K562 (cell line): ENCODE results near the gene GRIK1. TPM values are rescaled to one million over a fixed set of nuclear protein-coding genes. Genes with fewer than 3 reads are reported as not detected.

ENCODE experiments used
- E2F1 ChIP-seq: sonication (generic); formaldehyde crosslinking; IDR thresholded peaks from 2 replicates; pipeline ENCODE4 v1.8.1; 2023; ENCODE audit warnings: mild to moderate bottlenecking, missing genetic modification reagents, moderate library complexity
- ESRRA ChIP-seq: fragments of 450-650 bp; IDR thresholded peaks from 2 replicates; pipeline ENCODE4 v1.6.1; 2014; ENCODE audit warnings: low read depth, mild to moderate bottlenecking, moderate library complexity, borderline replicate concordance
- HMGXB4 ChIP-seq: sonication (generic); formaldehyde crosslinking; IDR thresholded peaks from 2 replicates; pipeline ENCODE4 v1.8.1; 2023; ENCODE audit warnings: mild to moderate bottlenecking, missing genetic modification reagents
- MAFF ChIP-seq: IDR thresholded peaks from 2 replicates; pipeline ENCODE4 v1.6.1; 2012; ENCODE audit warnings: low read length, improper control_type of control experiment
- MECOM ChIP-seq: fragments of 250-450 bp; sonication (Bioruptor Pico); IDR thresholded peaks from 2 replicates; pipeline ENCODE4 v1.8.0; 2022; ENCODE audit warnings: inconsistent platforms
- POLR2A ChIP-seq: fragments of 450-650 bp; conservative IDR thresholded peaks from 2 replicates; pipeline ENCODE4 v1.6.1; 2016
- TGIF2 ChIP-seq: sonication (generic); formaldehyde crosslinking; IDR thresholded peaks from 2 replicates; pipeline ENCODE4 v1.8.1; 2022; ENCODE audit warnings: mild to moderate bottlenecking, missing genetic modification reagents, moderate library complexity
- YY1 ChIP-seq, 3 experiments: IDR thresholded peaks; 2 replicates each; pipeline ENCODE4 v1.6.1; 2011; ENCODE audit warnings: low read length in 2 of 3, mild to moderate bottlenecking in 2 of 3, moderate library complexity in 2 of 3, borderline replicate concordance in 1 of 3, control low read depth in 1 of 3, low read depth in 1 of 3; ENCODE audit not compliant: insufficient read depth in 3 of 3, insufficient replicate concordance in 2 of 3, control insufficient read depth in 1 of 3, insufficient read length in 1 of 3; ENCODE audit errors: extremely low read depth in 1 of 3
- ZNF280B ChIP-seq: fragments of 250-450 bp; sonication (Bioruptor Pico); IDR thresholded peaks from 2 replicates; pipeline ENCODE4 v1.5.1; 2021; ENCODE audit warnings: mild to moderate bottlenecking
- ZNF384 ChIP-seq: IDR thresholded peaks from 2 replicates; pipeline ENCODE4 v1.6.1; 2012; ENCODE audit warnings: low read depth, low read length, improper control_type of control experiment
- ZNF407 ChIP-seq: fragments of 450-650 bp; IDR thresholded peaks from 2 replicates; pipeline ENCODE4 v1.6.1; 2016; ENCODE audit warnings: low read depth
- polyA plus RNA-seq, 8 experiments: library from polyadenylated mRNA; depleted of rRNA in 4 of 8; stranded (reverse) in 5 of 8; unstranded in 3 of 8; fragments of >200 nt; fragmentation: Nextera tagmentation in 2 of 8; fragmentation: Illumina TruSeq in 1 of 8; extraction: Ambion mirVana in 2 of 8; extraction: Trizol in 1 of 8; gene quantifications; 2 replicates each; pipeline versions ENCODE4 v1.2.1 to v1.2.3, GENCODE V29; 2011 to 2014; ENCODE audit warnings: inconsistent platforms in 1 of 8, missing spikeins in 1 of 8
- total RNA-seq, 7 experiments: library from RNA; depleted of rRNA in 6 of 7; stranded (reverse); fragments of >200 nt in 6 of 7; fragmentation: Illumina TruSeq in 2 of 7; extraction: Trizol in 2 of 7; gene quantifications; 2 replicates each; pipeline versions ENCODE4 v1.2.1 to v1.2.3, GENCODE V29; 2011 to 2021; ENCODE audit warnings: low replicate concordance in 1 of 7

GRIK1 gene
- total and polyA plus RNA-seq, 9 of the 15 experiments (the other 6 are each of a cell fraction or from before 2014, with no cell fraction given), result 0.17 to 2.8 (median 0.53) TPM

- no peak for TF ChIP-seq ZNF407
- TF ChIP-seq TGIF2 (CRISPR knock-in tag), result peak; percentile 44; the same call in 1 of the 2 replicates
- TF ChIP-seq ZNF280B (CRISPR knock-in tag), result 0 out of 2 replicates have a peak, but pooled peaks have one; percentile 31
- TF ChIP-seq YY1 (IDR thresholded peaks at IDR 0.05; ENCODE audit: borderline replicate concordance in 1 of 3, control insufficient read depth in 1 of 3, extremely low read depth in 1 of 3, insufficient read depth in 3 of 3, insufficient read length in 1 of 3, insufficient replicate concordance in 2 of 3, low read depth in 1 of 3, low read length in 2 of 3), result peak in 1 of 3 experiments; percentile 37
- peak; percentile 75 for TF ChIP-seq POLR2A
- no peak for TF ChIP-seq HMGXB4 (CRISPR knock-in tag)
- peak; percentile 77 for TF ChIP-seq MECOM (CRISPR knock-in tag)
- TF ChIP-seq MAFF, result peak; percentile 92
- TF ChIP-seq ESRRA, result peak; percentile 61; the same call in 1 of the 2 replicates
- TF ChIP-seq E2F1 (CRISPR knock-in tag), result no peak
- peak; percentile 96 for TF ChIP-seq ZNF384
These were observed 283.1 kb downstream of the GRIK1 start (continued) for GRCh38 chr21:29656504-29657239.
